Lower leg skin (tissue), 3 donors: ENCODE measurements around the gene RHOU.

Source experiments
- CTCF ChIP-seq, 3 donors: fragments of 450-650 bp; IDR thresholded peaks; one replicate each; pipeline ENCODE4 v1.5.1; 2016; ENCODE audit warnings: antibody characterized with exemption in 3 of 3, mild to moderate bottlenecking in 3 of 3, moderate library complexity in 2 of 3
- POLR2A ChIP-seq, 2 donors: fragments of 450-650 bp; IDR thresholded peaks; one replicate each; pipeline ENCODE4 v1.6.1; 2016 to 2017; ENCODE audit warnings: antibody characterized with exemption in 2 of 2, mild to moderate bottlenecking in 1 of 2, moderate library complexity in 1 of 2

- no peak for TF ChIP-seq CTCF (IDR thresholded peaks at IDR 0.05)
- no peak for TF ChIP-seq POLR2A (IDR thresholded peaks at IDR 0.05)
Observed at GRCh38 chr1:228736844-228737445, 1.7 kb downstream of the RHOU start.
